B cell (primary cell): ENCODE data around the gene EPB41L5. TPM values are rescaled to one million over a fixed set of nuclear protein-coding genes. Genes with fewer than 3 reads are reported as not detected.
"Not testable (repeated sequence)": the region's sequence is repeated elsewhere in the genome, so short reads cannot be mapped to it uniquely, and the experiment has no call there.

Source experiments
- ATAC-seq: fragments of 200-7000 bp; cut with Tn5 transposase; one replicate; pipeline ENCODE4 v1.10.0; 2021; ENCODE audit warnings: low read depth, mild to moderate bottlenecking, moderate number of reproducible peaks, moderate library complexity
- CTCF ChIA-PET: fragments of 350-600 bp; sonication (Branson Sonifier 250); formaldehyde crosslinking; loops from one replicate; lab custom pipeline; 2021; ENCODE audit warnings: antibody characterized with exemption, inconsistent platforms; lab: Charles Lee
- POLR2A ChIA-PET: fragments of 350-600 bp; sonication (Branson Sonifier 250); formaldehyde crosslinking; loops from one replicate; lab custom pipeline; 2021; ENCODE audit warnings: antibody characterized with exemption; lab: Charles Lee
- DNase-seq: peaks from one replicate; pipeline ENCODE4 v3.0.0; 2013
- H2AFZ ChIP-seq: 2 replicates; pipeline ENCODE4 v1.6.1; 2012; ENCODE audit warnings: mild to moderate bottlenecking, low read depth, low read length; ENCODE audit not compliant: insufficient read depth, poor library complexity, severe bottlenecking
- H3K27ac ChIP-seq, 2 donors: 1 replicate in 1 of 2; 2 replicates in 1 of 2; pipeline ENCODE4 v1.5.1; 2012 to 2013; ENCODE audit warnings: low read length in 2 of 2, mild to moderate bottlenecking in 2 of 2, moderate library complexity in 1 of 2
- H3K27me3 ChIP-seq, 4 experiments: fragments of 200-600 bp in 1 of 4; sonication (generic) in 1 of 4; replicated peaks in 1 of 4; 1 replicate in 2 of 4; 2 replicates in 2 of 4; pipeline versions ENCODE4 v1.6.1 to v1.7.0; 2013 to 2016; ENCODE audit warnings: low read length in 3 of 4, mild to moderate bottlenecking in 2 of 4, mixed read lengths in 1 of 4, moderate library complexity in 1 of 4; ENCODE audit not compliant: insufficient read depth in 4 of 4, control insufficient read depth in 3 of 4; ENCODE audit errors: control extremely low read depth in 1 of 4
- H3K36me3 ChIP-seq, 2 experiments: replicated peaks in 1 of 2; 1 replicate in 1 of 2; 2 replicates in 1 of 2; pipeline versions ENCODE4 v1.6.1 to v1.7.1; 2013; ENCODE audit warnings: low read length in 1 of 2; ENCODE audit not compliant: insufficient read depth in 2 of 2, control insufficient read depth in 1 of 2; ENCODE audit errors: control extremely low read depth in 1 of 2, extremely low read depth in 1 of 2
- H3K4me1 ChIP-seq, 2 donors: fragments of 200-600 bp in 1 of 2; sonication (generic) in 1 of 2; 1 replicate in 1 of 2; 2 replicates in 1 of 2; pipeline versions ENCODE4 v1.5.1 to v1.6.1; 2013 to 2017; ENCODE audit warnings: low read length in 2 of 2; ENCODE audit not compliant: control insufficient read depth in 2 of 2, insufficient read depth in 2 of 2
- H3K4me2 ChIP-seq: replicated peaks from 2 replicates; pipeline ENCODE3; 2012; ENCODE audit warnings: mild to moderate bottlenecking, low read depth, low read length; ENCODE audit not compliant: poor library complexity, severe bottlenecking
- H3K4me3 ChIP-seq, 5 experiments: fragments of 200-600 bp in 1 of 5; sonication (generic) in 1 of 5; 1 replicate in 3 of 5; 2 replicates in 2 of 5; pipeline versions ENCODE4 v1.5.1 to v1.7.0; 2011 to 2016; ENCODE audit warnings: low read length in 4 of 5, mild to moderate bottlenecking in 4 of 5, low read depth in 2 of 5, control low read depth in 1 of 5, moderate library complexity in 1 of 5; ENCODE audit not compliant: insufficient read depth in 1 of 5; ENCODE audit errors: control extremely low read depth in 1 of 5, extremely low read depth in 1 of 5
- H3K79me2 ChIP-seq: fragments of 200-600 bp; sonication (generic); one replicate; pipeline ENCODE4 v1.6.0; 2016; ENCODE audit warnings: low read length; ENCODE audit not compliant: control insufficient read depth, insufficient read depth
- H3K9ac ChIP-seq: fragments of 200-600 bp; sonication (generic); 2 replicates; pipeline ENCODE4 v1.6.1; 2017; ENCODE audit warnings: mild to moderate bottlenecking, low read length, moderate library complexity
- H3K9me3 ChIP-seq, 3 donors: one replicate each; pipeline versions ENCODE4 v1.6.1 to v1.7.1; 2013; ENCODE audit warnings: low read length in 2 of 3; ENCODE audit not compliant: control insufficient read depth in 2 of 3, insufficient read depth in 1 of 3; ENCODE audit errors: control extremely low read depth in 1 of 3
- H4K20me1 ChIP-seq: 2 replicates; pipeline ENCODE4 v1.6.0; 2012; ENCODE audit warnings: mild to moderate bottlenecking, low read length; ENCODE audit not compliant: insufficient read depth, control insufficient read depth, poor library complexity, severe bottlenecking
- H3K27ac Mint-ChIP-seq: one replicate; pipeline ENCODE4 v1.8.0; 2021; ENCODE audit warnings: mixed read lengths
- H3K27me3 Mint-ChIP-seq: one replicate; pipeline ENCODE4 v1.8.0; 2021; ENCODE audit warnings: mixed read lengths
- H3K4me1 Mint-ChIP-seq: one replicate; pipeline ENCODE4 v1.8.0; 2021; ENCODE audit warnings: mixed read lengths
- H3K4me3 Mint-ChIP-seq: one replicate; pipeline ENCODE4 v1.8.0; 2021; ENCODE audit warnings: mixed read lengths
- H3K9me3 Mint-ChIP-seq: one replicate; pipeline ENCODE4 v1.8.0; 2022; ENCODE audit warnings: mixed read lengths; ENCODE audit not compliant: insufficient read depth
- CTCF ChIP-seq: fragments of 200-600 bp; IDR thresholded peaks from one replicate; pipeline ENCODE4 v1.8.0; 2022; ENCODE audit warnings: antibody characterized with exemption, mild to moderate bottlenecking
- EZH2 ChIP-seq: IDR thresholded peaks from 2 replicates; pipeline ENCODE4 v1.6.1; 2012; ENCODE audit warnings: borderline replicate concordance, low read depth, mild to moderate bottlenecking, moderate library complexity, low read length; ENCODE audit not compliant: insufficient read depth, poor library complexity, severe bottlenecking
- WGBS: methylation state at CpG from one replicate; pipeline ENCODE4 v1.1.5; 2013; ENCODE audit warnings: missing lambda C conversion rate; ENCODE audit not compliant: insufficient coverage; 5-methylcytosine and 5-hydroxymethylcytosine counted together
- intact Hi-C: fragments of 100-400 bp; cut with micrococcal nuclease; formaldehyde crosslinking; loops from one replicate; pipeline ENCODE4 v1.10.0; 2022
- polyA plus RNA-seq: library from polyadenylated mRNA; depleted of rRNA; stranded (reverse); fragments of >200 nt; gene quantifications from 2 replicates; pipeline ENCODE4 v1.2.3, GENCODE V29; 2012
- total RNA-seq, 2 donors: library from RNA; stranded (reverse); fragments of 120-200 nt in 1 of 2; gene quantifications; 1 replicate in 1 of 2; 2 replicates in 1 of 2; pipeline versions ENCODE4 v1.2.3 to v1.2.4, GENCODE V29; 2013 to 2022

EPB41L5 gene
- total and polyA plus RNA-seq, 2 donors (not counting 1 experiment from before 2014, with no cell fraction given): 3.9 to 14.0 TPM

GRCh38 chr2:120042359-120042758 lies 29.5 kb downstream of the EPB41L5 start:
- H3K4me3 ChIP-seq: no peak overlapping the region
- peaks cover 12 to 16% of the 10 kb centered on the region in 2 donors for H3K4me1 ChIP-seq
- H3K9me3 ChIP-seq: peaks cover 1 to 7% (median 6%) of the 10 kb centered on the region in 3 donors
- CTCF ChIA-PET: interaction anchor here (1.4 kb wide), 1 partner anchor 339 kb away, joined by 3 read pairs; no protein-coding TSS in a partner anchor
- no peak overlapping the region for H3K4me2 ChIP-seq
- H3K9ac ChIP-seq: no peak overlapping the region
- H3K4me1 Mint-ChIP-seq: peaks cover 34% of the 10 kb centered on the region
- H3K79me2 ChIP-seq: no peaks in the 10 kb centered on the region
- H3K27me3 Mint-ChIP-seq: no peaks in the 10 kb centered on the region
- intact Hi-C loops: no loop called here
- no peak overlapping the region for H3K27ac ChIP-seq
- ATAC-seq (no peak), DNase-seq (no peak)
- H3K27ac Mint-ChIP-seq: no peak overlapping the region
- H3K4me3 Mint-ChIP-seq: no peak overlapping the region
- no peaks in the 10 kb centered on the region for H3K27me3 ChIP-seq
- POLR2A ChIA-PET: no interaction called here
- peaks cover 3% of the 10 kb centered on the region for H3K9me3 Mint-ChIP-seq
- no CpG with 5 or more reads among the region's 1 CpG for WGBS
- TF ChIP-seq CTCF (no peak), EZH2 (no peak)
- H2AFZ ChIP-seq: no peak overlapping the region
- no peaks in the 10 kb centered on the region for H3K36me3 ChIP-seq
- H4K20me1 ChIP-seq: no peaks in the 10 kb centered on the region

DNA sequence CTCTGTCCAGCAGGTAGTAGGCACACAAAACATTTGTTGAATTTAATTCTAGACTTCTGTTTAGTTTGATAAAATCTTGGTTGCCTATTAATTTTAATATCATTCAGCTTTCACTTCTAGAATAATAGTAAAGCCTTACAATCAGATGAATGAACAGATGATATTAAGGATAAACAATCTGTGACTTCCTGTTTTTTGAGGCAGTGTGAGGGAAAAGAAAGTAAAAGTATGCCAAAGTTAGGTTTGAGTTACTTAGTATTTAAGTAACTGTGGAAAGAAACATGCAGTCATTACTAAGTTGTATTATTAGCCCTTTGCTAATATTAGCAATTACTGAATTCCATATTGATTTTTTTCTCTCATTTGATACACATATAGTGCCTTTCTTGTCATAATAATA lies 31.5 kb downstream of the EPB41L5 start:
- ATAC-seq (peak; percentile 33), DNase-seq (peak; percentile 19)
- Histone ChIP-seq H3K9ac (peak overlapping the region; percentile 11), H3K27me3 (no peaks in the 10 kb centered on the region), H3K4me2 (peak overlapping the region; percentile 58), H3K36me3 (no peaks in the 10 kb centered on the region), H3K9me3 (peaks cover 1 to 6% (median 6%) of the 10 kb centered on the region in 3 donors), H2AFZ (no peak overlapping the region), H3K4me3 (no peak overlapping the region), H3K79me2 (no peaks in the 10 kb centered on the region), H4K20me1 (no peaks in the 10 kb centered on the region), H3K4me1 (peaks cover 9 to 16% of the 10 kb centered on the region in 2 donors), H3K27ac (peak overlapping the region in 1 of 2 donors; percentile 44)
- TF ChIP-seq EZH2 (no peak), CTCF (no peak)
- POLR2A ChIA-PET: interaction anchor here (0.5 kb wide), 1 partner anchor 10 kb away, joined by 3 read pairs; no protein-coding TSS in a partner anchor
- CTCF ChIA-PET: interaction anchor here (0.6 to 0.8 kb wide), 2 partner anchors 49 to 1608 kb away, joined by 3 read pairs; no protein-coding TSS in a partner anchor
- Mint-ChIP-seq H3K27ac (peak overlapping the region; percentile 26), H3K4me3 (peak overlapping the region; percentile 39), H3K4me1 (peaks cover 26% of the 10 kb centered on the region), H3K27me3 (no peaks in the 10 kb centered on the region), H3K9me3 (peaks cover 5% of the 10 kb centered on the region)
- intact Hi-C loops: no loop called here

DNA sequence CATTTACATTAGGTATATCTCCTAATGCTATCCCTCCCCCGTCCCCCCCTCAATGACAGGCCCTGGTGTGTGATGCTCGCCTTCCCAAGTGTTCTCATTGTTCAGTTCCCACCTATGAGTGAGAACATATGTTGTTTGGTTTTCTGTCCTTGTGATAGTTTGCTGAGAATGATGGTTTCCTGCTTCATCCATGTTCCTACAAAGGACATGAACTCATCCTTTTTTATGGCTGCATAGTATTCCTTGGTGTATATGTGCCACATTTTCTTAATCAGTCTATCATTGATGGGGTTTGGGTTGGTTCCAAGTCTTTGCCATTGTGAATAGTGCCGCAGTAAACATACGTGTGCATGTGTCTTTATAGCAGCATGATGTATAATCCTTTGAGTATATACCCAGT lies 32.9 kb downstream of the EPB41L5 start:
- peaks cover 9 to 16% of the 10 kb centered on the region in 2 donors for H3K4me1 ChIP-seq
- H3K27ac ChIP-seq, POLR2A ChIA-PET, H3K9me3 Mint-ChIP-seq, H3K9me3 ChIP-seq, H3K27ac Mint-ChIP-seq, H3K9ac ChIP-seq, H4K20me1 ChIP-seq, CTCF ChIA-PET, H3K79me2 ChIP-seq, H3K4me2 ChIP-seq, intact Hi-C loops, H3K4me3 ChIP-seq, H2AFZ ChIP-seq, H3K27me3 Mint-ChIP-seq, H3K36me3 ChIP-seq, ATAC-seq, H3K27me3 ChIP-seq, H3K4me3 Mint-ChIP-seq, DNase-seq: not testable (repeated sequence)
- peaks cover 26% of the 10 kb centered on the region for H3K4me1 Mint-ChIP-seq
- WGBS: no CpG with 5 or more reads among the region's 4 CpGs
